Heart left ventricle (tissue), 16 donors: Measurements from ENCODE around the gene PRICKLE2. TPM values are rescaled to one million over a fixed set of nuclear protein-coding genes. Genes with fewer than 3 reads are reported as not detected.

Experiments
- ATAC-seq, 4 donors: fragments of 200-7000 bp; cut with Tn5 transposase; one replicate each; pipeline ENCODE4 v1.9.1; 2020 to 2022; ENCODE audit warnings: moderate library complexity in 4 of 4, mild to moderate bottlenecking in 3 of 4, moderate number of reproducible peaks in 1 of 4
- DNase-seq, 5 donors: peaks; one replicate each; pipeline ENCODE4 v3.0.0-alpha.2; 2020
- H3K27ac ChIP-seq, 12 donors: fragments of 200-600 bp; sonication (generic) in 4 of 12; one replicate each; pipeline versions ENCODE4 v1.5.0 to v1.8.0; 2016 to 2022; ENCODE audit warnings: mild to moderate bottlenecking in 2 of 12
- H3K27me3 ChIP-seq, 9 donors: fragments of 200-600 bp; sonication (generic) in 2 of 9; one replicate each; pipeline versions ENCODE4 v1.5.1 to v1.8.0; 2016 to 2022; ENCODE audit warnings: mild to moderate bottlenecking in 3 of 9
- H3K36me3 ChIP-seq, 9 donors: fragments of 200-600 bp; sonication (generic) in 2 of 9; one replicate each; pipeline versions ENCODE4 v1.5.0 to v1.8.0; 2018 to 2022; ENCODE audit warnings: mild to moderate bottlenecking in 2 of 9
- H3K4me1 ChIP-seq, 12 donors: fragments of 200-600 bp; sonication (generic) in 4 of 12; one replicate each; pipeline versions ENCODE4 v1.5.0 to v1.8.0; 2016 to 2022; ENCODE audit warnings: mild to moderate bottlenecking in 3 of 12
- H3K4me3 ChIP-seq, 12 donors: fragments of 200-600 bp; sonication (generic) in 4 of 12; one replicate each; pipeline versions ENCODE4 v1.5.0 to v1.8.0; 2017 to 2022; ENCODE audit warnings: mild to moderate bottlenecking in 9 of 12, moderate library complexity in 4 of 12
- H3K9me3 ChIP-seq, 12 donors: fragments of 200-600 bp; sonication (generic) in 4 of 12; one replicate each; pipeline versions ENCODE4 v1.5.0 to v1.8.0; 2016 to 2022; ENCODE audit warnings: mild to moderate bottlenecking in 1 of 12
- CTCF ChIP-seq, 12 donors: fragments of 200-600 bp; sonication (generic) in 4 of 12; IDR thresholded peaks; one replicate each; pipeline versions ENCODE4 v1.5.0 to v1.8.0; 2018 to 2022; ENCODE audit warnings: antibody characterized with exemption in 12 of 12, mild to moderate bottlenecking in 5 of 12
- POLR2A ChIP-seq, 2 donors: fragments of 450-650 bp; IDR thresholded peaks; one replicate each; pipeline ENCODE4 v1.6.1; 2017; ENCODE audit warnings: antibody characterized with exemption in 2 of 2, mild to moderate bottlenecking in 2 of 2, moderate library complexity in 2 of 2
- WGBS, 4 donors: extraction: QIAGEN DNeasy Blood & Tissue Kit in 2 of 4; methylation state at CpG; one replicate each; pipeline versions ENCODE4 v1.1.5 to v1.1.7; 2013 to 2018; 5-methylcytosine and 5-hydroxymethylcytosine counted together
- intact Hi-C, 10 donors: fragments of 100-400 bp; cut with DNase I; formaldehyde crosslinking; loops; one replicate each; pipeline versions ENCODE4 v1.11.1 to v1.14.2; 2022
- polyA plus RNA-seq, 2 donors: library from polyadenylated mRNA; stranded (reverse); fragments of 200-250 nt; gene quantifications; one replicate each; pipeline ENCODE4 v1.2.3, GENCODE V29; 2013
- total RNA-seq, 9 donors: library from RNA; depleted of rRNA in 2 of 9; stranded (reverse); fragments of >200 nt in 2 of 9; fragmentation: NEBNext Ultra II Directional in 3 of 9; extraction: Animal tissue kit (Norgen Biotek cat#: 25700) in 3 of 9; gene quantifications; one replicate each; pipeline versions ENCODE4 v1.1.0 to v1.2.4, GENCODE V29; 2016 to 2023
- donor health status: ischemic (EF 13 %, LVEDD 7.1; RV severe dilation, severe dysfunction).
- donor health status: healthy with polysubstance abuse.
- donor health status: DM: no; HTN: yes; CAD: no.
- donor health status: DM: no; HTN: no; CAD: no.
- donor health status: ischemic (EF 25% LVEDD 6.9; RV normal size, moderate dysfunction).
- donor health status: ischemic (EF 25% LVEDD 5.7; RV mildly dilated, moderate dysfunction).
- donor health status: healthy.
- donor health status: DM: yes; HTN: yes; CAD: no.
- donor health status: ischemic (EF 35%, LVEDD 5.7; RV mildly dilated, moderate dysfunction).
- donor health status: nonischemic (EF 11% LVEDD 7.7; RV severe dilation, severe dysfunction).
- donor health status: DM: yes; HTN: yes; CAD: no.
- donor health status: PGD.
- donor health status: ischemic (EF 29% LVEDD 5.4; RV normal size, mild dysfunction).
- donor health status: nonischemic (EF 23%, LVEDD 6.1; RV moderate dilation, normal function).

PRICKLE2 gene
- total and polyA plus RNA-seq, 11 donors = 1.5 to 15.2 (median 7.3) TPM

- 84 to 91% (median 90%) methylated on average over 3 of the region's 3 CpGs for WGBS, 4 donors
- H3K4me1 ChIP-seq = peaks cover 0 to 38% (median 9%) of the 10 kb centered on the region in 12 donors
- ATAC-seq (no peak), DNase-seq (no peak)
- H3K36me3 ChIP-seq = peaks cover 0 to 43% (median 7%) of the 10 kb centered on the region in 9 donors
- TF ChIP-seq POLR2A (IDR thresholded peaks at IDR 0.05) = no peak
- no peak for TF ChIP-seq CTCF (IDR thresholded peaks at IDR 0.05)
- no peaks in the 10 kb centered on the region for H3K27me3 ChIP-seq
- H3K9me3 ChIP-seq = no peaks in the 10 kb centered on the region
- peak overlapping the region in 1 of 12 donors; percentile 44 for H3K27ac ChIP-seq
- intact Hi-C loops = no loop called here
- H3K4me3 ChIP-seq = no peak overlapping the region
These were observed 83.8 kb downstream of the PRICKLE2 start for GRCh38 chr3:64141476-64141875.

GRCh38 chr3:64140651-64141050 lies 84.6 kb downstream of the PRICKLE2 start:
- DNase-seq = no peak
- Histone ChIP-seq H3K9me3 (no peaks in the 10 kb centered on the region), H3K27me3 (no peaks in the 10 kb centered on the region), H3K4me1 (peaks cover 0 to 39% (median 8%) of the 10 kb centered on the region in 12 donors), H3K36me3 (peaks cover 0 to 34% (median 5%) of the 10 kb centered on the region in 9 donors), H3K27ac (no peak overlapping the region), H3K4me3 (no peak overlapping the region)
- WGBS, 4 donors = 76 to 83% (median 80%) methylated on average over 4 of the region's 4 CpGs
- ATAC-seq = no peak
- intact Hi-C loops = no loop called here
- TF ChIP-seq CTCF (IDR thresholded peaks at IDR 0.05) (no peak), POLR2A (IDR thresholded peaks at IDR 0.05) (no peak)

- peaks cover 0 to 26% (median 5%) of the 10 kb centered on the region in 9 donors for H3K36me3 ChIP-seq
- DNase-seq (no peak), ATAC-seq (no peak)
- intact Hi-C loops = no loop called here
- H3K9me3 ChIP-seq = no peaks in the 10 kb centered on the region
- no peak overlapping the region for H3K27ac ChIP-seq
- peaks cover 0 to 29% (median 2%) of the 10 kb centered on the region in 12 donors for H3K4me1 ChIP-seq
- TF ChIP-seq CTCF (IDR thresholded peaks at IDR 0.05) (no peak), POLR2A (IDR thresholded peaks at IDR 0.05) (no peak)
- no peak overlapping the region for H3K4me3 ChIP-seq
- no peaks in the 10 kb centered on the region for H3K27me3 ChIP-seq
- 90 to 95% (median 93%) methylated on average over 2 of the region's 2 CpGs for WGBS, 4 donors
These were observed 86.5 kb downstream of the PRICKLE2 start for GRCh38 chr3:64138656-64139375.

- no peaks in the 10 kb centered on the region for H3K27me3 ChIP-seq
- peaks cover 0 to 23% (median 5%) of the 10 kb centered on the region in 12 donors for H3K4me1 ChIP-seq
- 60 to 84% (median 69%) methylated on average over 1 of the region's 1 CpG for whole genome bisulfite sequencing, 4 donors
- intact Hi-C loops = no loop called here
- no peak overlapping the region for H3K27ac ChIP-seq
- no peaks in the 10 kb centered on the region for H3K9me3 ChIP-seq
- H3K4me3 ChIP-seq = no peak overlapping the region
- DNase-seq (no peak), ATAC-seq (no peak)
- peaks cover 0 to 26% (median 5%) of the 10 kb centered on the region in 9 donors for H3K36me3 ChIP-seq
- TF ChIP-seq CTCF (IDR thresholded peaks at IDR 0.05) (no peak), POLR2A (IDR thresholded peaks at IDR 0.05) (no peak)
These were observed 87.2 kb downstream of the PRICKLE2 start for GRCh38 chr3:64138046-64138445.
